ENCODE results near the gene KRT31.

The KRT31 gene

GRCh38 chr17:41411072-41411840 is 13.8 kb upstream of the KRT31 start:
- Histone ChIP-seq H3K36me3 (no peaks in the 10 kb centered on the region), H3K27me3 (ENCODE audit: insufficient read depth, low read depth, severe bottlenecking) (peaks cover 100% of the 10 kb centered on the region), H3K4me3 (ENCODE audit: low read depth, low read length) (no peak overlapping the region), H3K9me3 (ENCODE audit: severe bottlenecking) (peaks cover 9% of the 10 kb centered on the region), H3K27ac (no peak overlapping the region)
- no peak for DNase-seq
- TF ChIP-seq CTCF (IDR thresholded peaks at IDR 0.05; ENCODE audit: low read depth, low read length): no peak

GRCh38 chr17:41407226-41407625 is 9.8 kb upstream of the KRT31 start:
- peaks cover 6% of the 10 kb centered on the region for H3K9me3 ChIP-seq (ENCODE audit: severe bottlenecking)
- no peak overlapping the region for H3K4me3 ChIP-seq (ENCODE audit: low read depth, low read length)
- H3K27me3 ChIP-seq (ENCODE audit: insufficient read depth, low read depth, severe bottlenecking): peaks cover 100% of the 10 kb centered on the region
- no peak for TF ChIP-seq CTCF (IDR thresholded peaks at IDR 0.05; ENCODE audit: low read depth, low read length)
- H3K36me3 ChIP-seq: no peaks in the 10 kb centered on the region
- no peak for DNase-seq
- no peak overlapping the region for H3K27ac ChIP-seq

GRCh38 chr17:41406205-41406604 is 8.8 kb upstream of the KRT31 start:
- Histone ChIP-seq H3K9me3 (ENCODE audit: severe bottlenecking) (peaks cover 2% of the 10 kb centered on the region), H3K27me3 (ENCODE audit: insufficient read depth, low read depth, severe bottlenecking) (peaks cover 100% of the 10 kb centered on the region), H3K27ac (no peak overlapping the region), H3K36me3 (no peaks in the 10 kb centered on the region), H3K4me3 (ENCODE audit: low read depth, low read length) (no peak overlapping the region)
- no peak for DNase-seq
- no peak for TF ChIP-seq CTCF (IDR thresholded peaks at IDR 0.05; ENCODE audit: low read depth, low read length)

GRCh38 chr17:41404024-41404671 is 6.7 kb upstream of the KRT31 start:
- Histone ChIP-seq H3K27me3 (ENCODE audit: insufficient read depth, low read depth, severe bottlenecking) (peaks cover 100% of the 10 kb centered on the region), H3K36me3 (no peaks in the 10 kb centered on the region), H3K9me3 (ENCODE audit: severe bottlenecking) (peaks cover 3% of the 10 kb centered on the region), H3K4me3 (ENCODE audit: low read depth, low read length) (no peak overlapping the region), H3K27ac (no peak overlapping the region)
- no peak for DNase-seq
- no peak for TF ChIP-seq CTCF (IDR thresholded peaks at IDR 0.05; ENCODE audit: low read depth, low read length)

- Histone ChIP-seq H3K27me3 (ENCODE audit: insufficient read depth, low read depth, severe bottlenecking) (peaks cover 98% of the 10 kb centered on the region), H3K4me3 (ENCODE audit: low read depth, low read length) (no peak overlapping the region), H3K9me3 (ENCODE audit: severe bottlenecking) (peaks cover 5% of the 10 kb centered on the region), H3K36me3 (no peaks in the 10 kb centered on the region), H3K27ac (no peak overlapping the region)
- DNase-seq: no peak
- TF ChIP-seq CTCF (IDR thresholded peaks at IDR 0.05; ENCODE audit: low read depth, low read length): no peak
Observed at GRCh38 chr17:41403404-41404023, 6.1 kb upstream of the KRT31 start.
